K562 (cell line): ENCODE measurements around the gene CNOT2. TPM values are rescaled to one million over a fixed set of nuclear protein-coding genes. Genes with fewer than 3 reads are reported as not detected.

Experiments used
- ATAC-seq: fragments of 200-7000 bp; cut with Tn5 transposase; 3 replicates; pipeline ENCODE4 v1.9.1; 2020; ENCODE audit warnings: moderate library complexity
- BruUV-seq: library from RNA; stranded (reverse); fragments of 400-500 nt; replicated peaks from 2 replicates; lab custom pipeline; 2021; lab: Mats Ljungman, UMichigan
- CTCF ChIA-PET: fragments of 300-600 bp; formaldehyde crosslinking; extraction: SDS; loops from one replicate; lab custom pipeline; 2021; ENCODE audit warnings: low intra/inter-chr PET ratio; lab: Yijun Ruan, JAX
- POLR2A ChIA-PET: fragments of 300-600, 350-650 bp; sonication (Branson Sonifier 250); formaldehyde crosslinking; extraction: SDS; loops from one replicate; lab custom pipeline; 2021; ENCODE audit warnings: antibody characterized with exemption, inconsistent platforms; lab: Yijun Ruan, JAX
- DNase-seq, 4 experiments: peaks; one replicate each; pipeline versions ENCODE4 v3.0.0 to v3.0.0-alpha.2; 2011 to 2018; ENCODE audit warnings: low spot score in 3 of 4, mixed read lengths in 3 of 4; ENCODE audit errors: extremely low read depth in 1 of 4
- FAIRE-seq: peaks from 2 replicates; lab custom pipeline; 2011; peaks lifted over from hg19 to GRCh38; lab: Jason Lieb, UNC
- H2AFZ ChIP-seq: 2 replicates; pipeline ENCODE4 v1.6.0; 2011; ENCODE audit warnings: low read depth, low read length, control low read depth, inconsistent platforms
- H3K27ac ChIP-seq: fragments of 200-600 bp; 3 replicates; pipeline ENCODE4 v1.8.0; 2011; ENCODE audit warnings: low read depth, mild to moderate bottlenecking, control low read depth, inconsistent platforms, low read length, moderate library complexity, mixed read lengths; ENCODE audit errors: extremely low read depth
- H3K27me3 ChIP-seq, 2 experiments: fragments of 300-600 bp in 1 of 2; 2 replicates in 1 of 2; 3 replicates in 1 of 2; pipeline versions ENCODE4 v1.6.0 to v1.8.0; 2011; ENCODE audit warnings: inconsistent platforms in 2 of 2, low read length in 2 of 2, mild to moderate bottlenecking in 1 of 2, mixed read lengths in 1 of 2, moderate library complexity in 1 of 2; ENCODE audit not compliant: control insufficient read depth in 2 of 2, insufficient read depth in 2 of 2
- H3K36me3 ChIP-seq: fragments of 300-600 bp; 3 replicates; pipeline ENCODE4 v1.8.0; 2011; ENCODE audit warnings: mild to moderate bottlenecking, low read length, inconsistent platforms; ENCODE audit not compliant: control insufficient read depth, insufficient read depth
- H3K4me1 ChIP-seq, 2 experiments: fragments of 200-600 bp in 1 of 2; replicated peaks in 1 of 2; 2 replicates in 1 of 2; 3 replicates in 1 of 2; pipeline versions ENCODE4 v1.5.1 to v1.8.0; 2011; ENCODE audit warnings: inconsistent platforms in 2 of 2, low read length in 2 of 2, mild to moderate bottlenecking in 1 of 2, mixed read lengths in 1 of 2, moderate library complexity in 1 of 2; ENCODE audit not compliant: control insufficient read depth in 2 of 2, insufficient read depth in 2 of 2
- H3K4me2 ChIP-seq: 2 replicates; pipeline ENCODE4 v1.6.1; 2011; ENCODE audit warnings: low read length, control low read depth, inconsistent platforms, mixed read lengths; ENCODE audit not compliant: insufficient read depth
- H3K4me3 ChIP-seq: fragments of 200-600 bp; sonication (generic), shearing (Covaris generic); 2 replicates; pipeline ENCODE4 v1.5.1; 2016; ENCODE audit warnings: control low read depth, inconsistent platforms
- H3K79me2 ChIP-seq: fragments of 200-600 bp; 3 replicates; pipeline ENCODE4 v1.8.0; 2011; ENCODE audit warnings: low read length, inconsistent platforms; ENCODE audit not compliant: control insufficient read depth, insufficient read depth
- H3K9ac ChIP-seq, 2 experiments: 2 replicates each; pipeline versions ENCODE4 v1.6.0 to v1.6.1; 2011; ENCODE audit warnings: low read depth in 2 of 2, low read length in 2 of 2, control low read depth in 1 of 2, inconsistent platforms in 1 of 2, mild to moderate bottlenecking in 1 of 2, mixed read lengths in 1 of 2; ENCODE audit not compliant: insufficient read depth in 1 of 2
- H3K9me1 ChIP-seq: one replicate; pipeline ENCODE4 v1.6.0; 2011; ENCODE audit warnings: inconsistent platforms, mild to moderate bottlenecking, low read length, moderate library complexity; ENCODE audit not compliant: control insufficient read depth, insufficient read depth
- H3K9me3 ChIP-seq: replicated peaks from 2 replicates; pipeline ENCODE4 v1.5.1; 2011; ENCODE audit warnings: low read depth, low read length, inconsistent platforms; ENCODE audit not compliant: control insufficient read depth, insufficient read depth
- H4K20me1 ChIP-seq: replicated peaks from 2 replicates; pipeline ENCODE4 v1.6.1; 2011; ENCODE audit warnings: low read length, inconsistent platforms, mixed read lengths; ENCODE audit not compliant: control insufficient read depth, insufficient read depth
- EWSR1 ChIP-seq: fragments of 450-650 bp; IDR thresholded peaks from 2 replicates; pipeline ENCODE4 v1.6.1; 2018; ENCODE audit warnings: borderline replicate concordance, mild to moderate bottlenecking, low read depth, moderate library complexity; ENCODE audit not compliant: partially characterized antibody
- HMBOX1 ChIP-seq: sonication (generic); IDR thresholded peaks from 2 replicates; pipeline ENCODE4 v1.6.1; 2016
- MTA3 ChIP-seq: fragments of 450-650 bp; formaldehyde crosslinking; IDR thresholded peaks from 2 replicates; pipeline ENCODE4 v1.6.1; 2017; ENCODE audit warnings: mild to moderate bottlenecking, borderline replicate concordance
- SNRNP70 ChIP-seq: fragments of 200-400 bp; formaldehyde crosslinking; optimal IDR thresholded peaks from 2 replicates; pipeline ENCODE3; 2017; ENCODE audit warnings: low read depth, low read length
- ZNF146 ChIP-seq: IDR thresholded peaks from one replicate; pipeline ENCODE4 v1.6.1; 2018; ENCODE audit warnings: missing compliant biosample characterization; ENCODE audit not compliant: unreplicated experiment
- ZNF212 ChIP-seq: fragments of 450-650 bp; formaldehyde crosslinking; IDR thresholded peaks from 2 replicates; pipeline ENCODE4 v1.4.0; 2020; ENCODE audit warnings: mild to moderate bottlenecking
- WGBS: fragments of 100-300 bp; shearing (Covaris generic); methylation state at CpG from one replicate; pipeline ENCODE4 v1.1.6; 2016; ENCODE audit warnings: low coverage, mixed read lengths; ENCODE audit not compliant: insufficient coverage; ENCODE audit errors: missing lambda C conversion rate; 5-methylcytosine and 5-hydroxymethylcytosine counted together
- in situ Hi-C: fragments of 300-500 bp; cut with MboI; formaldehyde crosslinking; loops from 4 replicates; pipeline ENCODE4 v1.15.0; 2018; ENCODE audit warnings: inconsistent platforms, mixed read lengths
- intact Hi-C: fragments of 100-400 bp; cut with micrococcal nuclease; formaldehyde crosslinking; loops from 2 replicates; pipeline ENCODE4 v1.14.2; 2022
- polyA plus RNA-seq, 8 experiments: library from polyadenylated mRNA; depleted of rRNA in 4 of 8; stranded (reverse) in 5 of 8; unstranded in 3 of 8; fragments of >200 nt; fragmentation: Nextera tagmentation in 2 of 8; fragmentation: Illumina TruSeq in 1 of 8; extraction: Ambion mirVana in 2 of 8; extraction: Trizol in 1 of 8; gene quantifications; 2 replicates each; pipeline versions ENCODE4 v1.2.1 to v1.2.3, GENCODE V29; 2011 to 2014; ENCODE audit warnings: inconsistent platforms in 1 of 8, missing spikeins in 1 of 8
- total RNA-seq, 7 experiments: library from RNA; depleted of rRNA in 6 of 7; stranded (reverse); fragments of >200 nt in 6 of 7; fragmentation: Illumina TruSeq in 2 of 7; extraction: Trizol in 2 of 7; gene quantifications; 2 replicates each; pipeline versions ENCODE4 v1.2.1 to v1.2.3, GENCODE V29; 2011 to 2021; ENCODE audit warnings: low replicate concordance in 1 of 7

CNOT2 gene
- total and polyA plus RNA-seq, 9 of the 15 experiments (the other 6 are each of a cell fraction or from before 2014, with no cell fraction given) = 43.6 to 119 (median 84.4) TPM

DNA sequence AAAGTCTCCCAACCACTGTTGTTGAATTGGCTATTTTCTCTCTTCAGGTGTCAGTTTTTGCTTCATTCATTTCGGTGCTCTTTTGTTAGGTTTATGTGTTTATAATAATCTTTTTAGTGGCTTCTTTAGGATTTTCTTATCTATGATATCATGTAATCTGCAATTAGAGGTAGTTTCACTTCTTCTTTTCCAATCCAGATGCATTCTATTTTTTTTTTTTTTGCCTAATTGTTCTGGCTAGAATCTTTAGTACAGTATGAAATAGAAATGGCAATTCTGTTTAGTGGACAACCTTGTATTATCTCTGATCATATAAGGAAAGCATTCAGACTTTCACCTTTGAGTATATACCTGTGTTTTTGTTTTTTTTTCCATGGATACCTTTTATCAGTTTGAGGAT, 17.4 kb downstream of the CNOT2 start (continued):
- TF ChIP-seq EWSR1 (no peak), SNRNP70 (no peak), MTA3 (no peak), ZNF212 (no peak)

- Histone ChIP-seq H3K4me2 (peak overlapping the region; percentile 57), H3K9ac (peak overlapping the region; percentile 47 to 80; a peak in 3 of 4 replicates), H3K27me3 (no peaks in the 10 kb centered on the region), H3K9me3 (no peaks in the 10 kb centered on the region), H3K27ac (peak overlapping the region; percentile 70; the same call in 2 of the 3 replicates), H3K4me3 (0 out of 2 replicates have a peak overlapping the region, but pooled peaks have one; percentile 2), H3K36me3 (no peaks in the 10 kb centered on the region), H4K20me1 (peaks cover 6% of the 10 kb centered on the region; the same call in 1 of the 2 replicates), H2AFZ (no peak overlapping the region), H3K9me1 (no peaks in the 10 kb centered on the region), H3K79me2 (peaks cover 96% of the 10 kb centered on the region), H3K4me1 (peaks cover 0 to 13% of the 10 kb centered on the region in 2 experiments; a peak in 2 of 5 replicates)
- TF ChIP-seq HMBOX1 (peak; percentile 83), ZNF146 (CRISPR knock-in tag) (no peak)
- POLR2A ChIA-PET = interaction anchor here (0.7 to 1.1 kb wide), 2 partner anchors 9 to 20 kb away, joined by 4 read pairs; no protein-coding TSS in a partner anchor
- FAIRE-seq (peak; percentile 78), ATAC-seq (peak; percentile 89), DNase-seq (peak in 2 of 4 experiments; percentile 30 to 55)
- BruUV-seq = no TSS peak
- in situ Hi-C loops = no loop called here
- CTCF ChIA-PET = no interaction called here
- 14% methylated on average over 6 of the region's 6 CpGs for WGBS
- intact Hi-C loops = no loop called here
Observed at GRCh38 chr12:70264067-70264867, 21.0 kb downstream of the CNOT2 start.
